ENCODE data around the gene CMTR1. TPM values are rescaled to one million over a fixed set of nuclear protein-coding genes. Genes with fewer than 3 reads are reported as not detected.

The CMTR1 gene
- total RNA-seq, 1 experiment from 2014 or later, result 34.8 TPM

GRCh38 chr6:37491830-37492208 is 58.8 kb downstream of the CMTR1 start:
- no peak overlapping the region for H3K9ac ChIP-seq (ENCODE audit: extremely low read depth, insufficient read length, low read length)
- no peak for TF ChIP-seq CTCF (conservative IDR thresholded peaks at IDR 0.05)
- Mint-ChIP-seq H3K4me3 (no peak overlapping the region), H3K27ac (peak overlapping the region in 1 of 3 experiments; percentile 77; a peak in 1 of 7 replicates), H3K4me1 (peaks cover 46 to 56% of the 10 kb centered on the region in 2 experiments), H3K9me3 (no peaks in the 10 kb centered on the region), H3K27me3 (ENCODE audit: low read depth) (peaks cover 1% of the 10 kb centered on the region), H3K36me3 (ENCODE audit: insufficient read depth in 1 of 3, low read depth in 3 of 3) (no peaks in the 10 kb centered on the region; a peak in 2 of 7 replicates)
- H3K14ac ChIP-seq (ENCODE audit: insufficient read depth, low read length), result no peak overlapping the region; the same call in 1 of the 2 replicates
- H2BK120ac ChIP-seq (ENCODE audit: low read depth, low read length, poor library complexity, severe bottlenecking), result no peak overlapping the region
- no peaks in the 10 kb centered on the region for H3K9me3 ChIP-seq (ENCODE audit: control insufficient read depth, low read depth, low read length)
- no peak overlapping the region for H3K18ac ChIP-seq (ENCODE audit: insufficient read length, low read depth, low read length)
- no peaks in the 10 kb centered on the region for H3K27me3 ChIP-seq (ENCODE audit: insufficient read depth, low read length)
- H3K23me2 ChIP-seq (ENCODE audit: insufficient read length, low read depth, low read length, poor library complexity, severe bottlenecking), result no peaks in the 10 kb centered on the region
- no peak overlapping the region for H3K27ac ChIP-seq (ENCODE audit: insufficient read length, low read depth, low read length)
- no peak overlapping the region for H3K4ac ChIP-seq (ENCODE audit: low read depth, low read length)
- peaks cover 5% of the 10 kb centered on the region; the same call in 1 of the 2 replicates for H3K4me1 ChIP-seq (ENCODE audit: insufficient read depth, low read length)
- no peak overlapping the region for H3K56ac ChIP-seq (ENCODE audit: insufficient read length, low read depth, low read length)
- H2BK12ac ChIP-seq (ENCODE audit: insufficient read length, low read depth, low read length), result no peak overlapping the region
- DNase-seq, result no peak
- no peak overlapping the region for H2BK15ac ChIP-seq (ENCODE audit: low read depth, low read length)
- WGBS (ENCODE audit: extremely low coverage, insufficient read length, low lambda C conversion rate), result no CpG with 5 or more reads among the region's 5 CpGs
- no peak overlapping the region for H2BK5ac ChIP-seq (ENCODE audit: insufficient read length, low read length)
- no peak overlapping the region for H3K23ac ChIP-seq (ENCODE audit: insufficient read length, low read depth, low read length)
- no peak overlapping the region for H4K91ac ChIP-seq (ENCODE audit: insufficient read length, low read depth, low read length)
- no peak overlapping the region for H4K5ac ChIP-seq (ENCODE audit: insufficient read length, low read depth, low read length)
- no peak overlapping the region for H3T11ph ChIP-seq (ENCODE audit: low read length)
- no peak overlapping the region for H2AFZ ChIP-seq (ENCODE audit: low read length)
- H3K79me2 ChIP-seq (ENCODE audit: insufficient read depth, low read length), result no peaks in the 10 kb centered on the region
- H3K79me1 ChIP-seq (ENCODE audit: insufficient read depth, low read depth, low read length, poor library complexity, severe bottlenecking), result no peaks in the 10 kb centered on the region
- no peak overlapping the region for H4K8ac ChIP-seq (replicated peaks; ENCODE audit: insufficient read length, low read depth, low read length)
- no peak overlapping the region for H2AK5ac ChIP-seq (ENCODE audit: insufficient read length, low read length)
- H2BK20ac ChIP-seq (ENCODE audit: low read depth, low read length, poor library complexity, severe bottlenecking), result no peak overlapping the region
- H3K4me2 ChIP-seq (ENCODE audit: insufficient read depth, insufficient read length, low read length), result no peak overlapping the region
- H4K20me1 ChIP-seq (ENCODE audit: control insufficient read depth, insufficient read depth, insufficient read length), result peaks cover 2% of the 10 kb centered on the region

Measured in H9 (cell line).